SK-N-SH treated with all-trans-retinoic acid at 6 μM for 48 hours (cell line): ENCODE measurements around the gene CCDC174.

Experiments used
- ARNTL ChIP-seq: fragments of 450-650 bp; formaldehyde crosslinking; IDR thresholded peaks from 2 replicates; pipeline ENCODE4 v1.5.0; 2020; ENCODE audit warnings: low read depth, mild to moderate bottlenecking, moderate library complexity, borderline replicate concordance
- BACH2 ChIP-seq: fragments of 250-450 bp; sonication (Bioruptor Pico); IDR thresholded peaks from 2 replicates; pipeline ENCODE4 v1.9.0; 2021; ENCODE audit warnings: mild to moderate bottlenecking, borderline replicate concordance
- CREB5 ChIP-seq: fragments of 250-450 bp; sonication (Bioruptor Pico); IDR thresholded peaks from 2 replicates; pipeline ENCODE4 v1.5.1; 2020; ENCODE audit warnings: low read depth, mild to moderate bottlenecking, moderate library complexity
- ESRRG ChIP-seq: fragments of 250-450 bp; sonication (Bioruptor Pico); IDR thresholded peaks from 2 replicates; pipeline ENCODE4 v1.6.1; 2021; ENCODE audit warnings: mild to moderate bottlenecking
- ISL1 ChIP-seq: fragments of 250-450 bp; sonication (Bioruptor Pico); IDR thresholded peaks from 2 replicates; pipeline ENCODE4 v2.1.2; 2022; ENCODE audit warnings: mild to moderate bottlenecking, moderate library complexity
- OSR1 ChIP-seq: fragments of 250-450 bp; sonication (Bioruptor Pico); IDR thresholded peaks from 2 replicates; pipeline ENCODE4 v1.8.0; 2022; ENCODE audit warnings: moderate library complexity, mild to moderate bottlenecking, inconsistent platforms
- PATZ1 ChIP-seq: fragments of 250-450 bp; sonication (Bioruptor Pico); IDR thresholded peaks from 2 replicates; pipeline ENCODE4 v1.8.0; 2020; ENCODE audit warnings: mild to moderate bottlenecking, moderate library complexity, borderline replicate concordance
- RARB ChIP-seq: fragments of 250-450 bp; sonication (Bioruptor Pico); IDR thresholded peaks from 2 replicates; pipeline ENCODE4 v1.8.0; 2021; ENCODE audit warnings: mild to moderate bottlenecking, moderate library complexity
- TOX ChIP-seq: fragments of 250-450 bp; sonication (Bioruptor Pico); IDR thresholded peaks from 2 replicates; pipeline ENCODE4 v1.8.0; 2021; ENCODE audit warnings: mild to moderate bottlenecking, moderate library complexity, borderline replicate concordance
- ZC3H10 ChIP-seq: fragments of 250-450 bp; sonication (Bioruptor Pico); IDR thresholded peaks from 2 replicates; pipeline ENCODE4 v1.5.1; 2021; ENCODE audit warnings: mild to moderate bottlenecking, moderate library complexity
- ZNF565 ChIP-seq: fragments of 450-650 bp; formaldehyde crosslinking; conservative IDR thresholded peaks from 2 replicates; pipeline ENCODE4 v1.5.0; 2020; ENCODE audit warnings: low read depth, mild to moderate bottlenecking, moderate library complexity
- ZNF8 ChIP-seq: fragments of 450-650 bp; formaldehyde crosslinking; IDR thresholded peaks from 2 replicates; pipeline ENCODE4 v1.5.0; 2020; ENCODE audit warnings: mild to moderate bottlenecking, moderate library complexity

- TF ChIP-seq ZNF8 (CRISPR knock-in tag) (no peak), ZNF565 (CRISPR knock-in tag) (no peak), ARNTL (CRISPR knock-in tag) (no peak), PATZ1 (CRISPR knock-in tag) (no peak), BACH2 (CRISPR knock-in tag) (no peak), TOX (CRISPR knock-in tag) (no peak), CREB5 (CRISPR knock-in tag) (no peak), ZC3H10 (CRISPR knock-in tag) (no peak), ESRRG (no peak), ISL1 (CRISPR knock-in tag) (no peak), RARB (no peak), OSR1 (CRISPR knock-in tag) (no peak)
Measured at GRCh38 chr3:14628406-14628805, 23.2 kb upstream of the CCDC174 start.
